ENCODE measurements around the gene CLPTM1. TPM values are rescaled to one million over a fixed set of nuclear protein-coding genes. Genes with fewer than 3 reads are reported as not detected.
A peak's percentile ranks its signal among the peaks of the same experiment; 100 is the strongest.
"Not testable (repeated sequence)": the region's sequence is repeated elsewhere in the genome, so short reads cannot be mapped to it uniquely, and the experiment has no call there.

Gene CLPTM1
- total RNA-seq, 4 donors from 2014 or later, result 65.4 to 117 (median 104) TPM

DNA sequence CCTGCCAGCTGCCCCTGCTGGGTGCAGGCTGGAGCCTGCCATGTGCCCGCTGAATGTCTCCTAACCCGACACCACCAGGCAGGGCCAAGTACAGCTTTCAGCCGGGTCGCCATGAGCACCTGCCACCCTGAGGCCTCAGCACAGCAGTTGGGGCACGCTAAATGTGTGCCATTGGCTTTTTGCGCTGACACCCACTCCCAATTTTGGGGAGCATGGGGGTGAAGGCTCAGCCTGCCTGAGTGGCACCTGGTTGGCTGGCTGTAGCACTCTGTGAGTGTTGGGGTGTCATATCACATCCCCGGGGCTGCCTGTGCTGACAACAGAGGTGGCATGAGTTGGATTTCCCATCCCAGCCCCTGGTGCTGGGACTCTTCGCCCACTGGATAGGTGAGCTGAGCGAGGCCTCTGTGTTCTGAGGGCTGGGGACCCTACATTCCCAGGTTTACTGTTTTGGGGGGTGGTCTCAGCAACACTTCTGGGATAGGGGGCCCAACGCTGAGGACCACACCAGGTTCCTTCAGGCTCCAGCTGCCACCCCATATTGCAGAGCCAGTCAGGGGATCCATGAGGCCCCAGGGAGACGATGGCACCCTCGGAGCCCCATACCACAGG is 38.9 kb downstream of the CLPTM1 start:
- Histone ChIP-seq H3K4me1 (no peaks in the 10 kb centered on the region), H3K4me3 (replicated peaks in 1 of 3) (no peak overlapping the region), H3K36me3 (peaks cover 17 to 20% of the 10 kb centered on the region in 2 donors), H3K27me3 (no peaks in the 10 kb centered on the region), H3K27ac (no peak overlapping the region), H3K9me3 (no peaks in the 10 kb centered on the region)
- intact Hi-C loops (cut with DNase I), result no loop called here
- no peak for TF ChIP-seq POLR2A (IDR thresholded peaks at IDR 0.05)
- TF ChIP-seq, protein P1, sequence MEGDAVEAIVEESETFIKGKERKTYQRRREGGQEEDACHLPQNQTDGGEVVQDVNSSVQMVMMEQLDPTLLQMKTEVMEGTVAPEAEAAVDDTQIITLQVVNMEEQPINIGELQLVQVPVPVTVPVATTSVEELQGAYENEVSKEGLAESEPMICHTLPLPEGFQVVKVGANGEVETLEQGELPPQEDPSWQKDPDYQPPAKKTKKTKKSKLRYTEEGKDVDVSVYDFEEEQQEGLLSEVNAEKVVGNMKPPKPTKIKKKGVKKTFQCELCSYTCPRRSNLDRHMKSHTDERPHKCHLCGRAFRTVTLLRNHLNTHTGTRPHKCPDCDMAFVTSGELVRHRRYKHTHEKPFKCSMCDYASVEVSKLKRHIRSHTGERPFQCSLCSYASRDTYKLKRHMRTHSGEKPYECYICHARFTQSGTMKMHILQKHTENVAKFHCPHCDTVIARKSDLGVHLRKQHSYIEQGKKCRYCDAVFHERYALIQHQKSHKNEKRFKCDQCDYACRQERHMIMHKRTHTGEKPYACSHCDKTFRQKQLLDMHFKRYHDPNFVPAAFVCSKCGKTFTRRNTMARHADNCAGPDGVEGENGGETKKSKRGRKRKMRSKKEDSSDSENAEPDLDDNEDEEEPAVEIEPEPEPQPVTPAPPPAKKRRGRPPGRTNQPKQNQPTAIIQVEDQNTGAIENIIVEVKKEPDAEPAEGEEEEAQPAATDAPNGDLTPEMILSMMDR (IDR thresholded peaks at IDR 0.05), result no peak
- DNase-seq, result no peak
- 97% methylated on average over 10 of the region's 12 CpGs; no CpG with 5 or more reads in 1 of the 2 donors for WGBS, 2 donors

DNA sequence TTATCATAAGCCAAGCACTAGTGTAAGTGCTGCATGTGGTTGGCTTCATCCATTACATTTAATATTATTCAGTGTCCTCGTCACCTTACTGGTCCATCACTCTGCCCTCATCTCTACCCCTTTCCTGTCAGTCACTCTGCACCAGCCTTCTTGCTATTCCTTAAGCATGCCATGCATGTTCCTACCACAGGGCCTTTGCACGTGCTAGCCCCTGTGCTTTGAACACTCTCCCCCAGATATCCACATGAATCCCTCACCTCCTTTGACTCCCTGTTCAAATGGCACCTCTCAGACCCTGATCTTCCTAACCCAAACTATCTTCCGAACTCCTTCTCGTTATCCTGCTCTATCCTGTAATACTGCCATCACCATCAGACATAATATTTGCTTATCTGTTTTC is 42.8 kb downstream of the CLPTM1 start:
- TF ChIP-seq POLR2A (IDR thresholded peaks at IDR 0.05), result no peak
- TF ChIP-seq, protein P1 (IDR thresholded peaks at IDR 0.05), result no peak
- H3K4me1 ChIP-seq, result peaks cover 4 to 8% of the 10 kb centered on the region in 2 donors
- WGBS, 2 donors, result 92 to 94% methylated on average over 4 of the region's 4 CpGs
- H3K27ac ChIP-seq, result no peak overlapping the region
- no peaks in the 10 kb centered on the region for H3K9me3 ChIP-seq
- no peak for DNase-seq
- H3K36me3 ChIP-seq, result no peaks in the 10 kb centered on the region
- no peaks in the 10 kb centered on the region for H3K27me3 ChIP-seq
- H3K4me3 ChIP-seq (replicated peaks in 1 of 3), result no peak overlapping the region
- intact Hi-C loops (cut with DNase I), result no loop called here

DNA sequence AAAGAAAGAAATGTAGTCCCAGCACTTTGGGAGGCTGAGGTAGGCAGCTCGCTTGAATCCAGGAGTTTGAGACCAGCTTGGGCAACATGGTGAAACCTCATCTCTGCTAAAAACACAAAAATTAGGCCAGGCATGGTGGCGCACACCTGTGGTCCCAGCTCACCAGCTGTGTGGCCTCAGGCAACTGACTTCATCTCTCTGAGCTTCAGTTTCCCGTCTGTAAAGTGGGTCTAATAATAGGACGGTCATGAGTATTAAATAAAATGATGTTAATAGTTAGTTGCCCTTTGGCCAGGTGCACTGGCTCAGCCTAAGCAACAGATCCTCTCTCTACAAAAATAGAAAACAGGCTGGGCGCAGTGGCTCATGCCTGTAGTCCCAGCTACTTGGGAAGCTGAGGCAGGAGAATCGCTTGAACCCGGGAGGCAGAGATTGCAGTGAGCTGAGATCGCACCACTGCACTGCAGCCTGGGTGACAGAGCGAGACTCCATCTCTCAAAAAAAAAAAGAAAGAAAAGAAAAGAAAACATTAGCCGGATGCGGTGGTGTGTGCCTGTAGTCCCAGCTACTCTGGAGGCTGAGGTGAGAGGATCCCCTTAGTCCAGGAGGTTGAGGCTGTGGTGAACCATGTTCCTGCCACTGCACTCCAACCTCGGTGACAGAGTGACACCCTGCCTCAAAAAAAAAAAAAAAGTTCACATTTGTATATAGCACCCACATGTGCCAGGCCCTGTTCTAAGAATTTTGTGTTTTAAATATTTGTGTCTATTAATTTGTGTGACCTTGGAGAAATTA is 44.1 kb downstream of the CLPTM1 start:
- DNase-seq; H3K27me3 ChIP-seq; H3K27ac ChIP-seq; H3K36me3 ChIP-seq; H3K4me3 ChIP-seq (replicated peaks in 1 of 3); H3K4me1 ChIP-seq; H3K9me3 ChIP-seq; intact Hi-C loops (cut with DNase I): not testable (repeated sequence)
- 69 to 74% methylated on average over 12 of the region's 12 CpGs for WGBS, 2 donors

DNA sequence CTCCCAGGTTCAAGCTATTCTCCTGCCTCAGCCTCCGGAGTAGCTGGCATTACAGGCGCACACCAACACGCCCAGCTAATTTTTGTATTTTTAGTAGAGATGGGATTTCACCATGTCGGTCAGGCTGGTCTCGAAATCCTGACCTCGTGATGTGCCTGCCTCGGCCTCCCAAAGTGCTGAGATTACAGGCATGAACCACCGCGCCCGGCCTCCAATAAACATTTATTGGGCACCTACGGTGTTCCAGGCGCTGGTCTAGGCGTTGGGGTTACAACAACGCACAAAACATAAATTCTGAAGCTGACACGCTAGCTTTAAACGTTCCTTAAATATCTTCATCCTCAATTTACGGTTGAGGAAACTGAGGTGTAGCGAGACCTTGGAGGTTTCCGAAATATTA is 45.5 kb downstream of the CLPTM1 start:
- DNase-seq; H3K27me3 ChIP-seq; H3K36me3 ChIP-seq; H3K9me3 ChIP-seq; intact Hi-C loops (cut with DNase I); H3K4me1 ChIP-seq: not testable (repeated sequence)
- Histone ChIP-seq H3K4me3 (replicated peaks in 1 of 3) (peak overlapping the region in 1 of 3 donors; percentile 74), H3K27ac (peak overlapping the region in 2 of 3 donors; percentile 6 to 61)
- WGBS, 2 donors, result 73 to 78% methylated on average over 19 of the region's 19 CpGs

DNA sequence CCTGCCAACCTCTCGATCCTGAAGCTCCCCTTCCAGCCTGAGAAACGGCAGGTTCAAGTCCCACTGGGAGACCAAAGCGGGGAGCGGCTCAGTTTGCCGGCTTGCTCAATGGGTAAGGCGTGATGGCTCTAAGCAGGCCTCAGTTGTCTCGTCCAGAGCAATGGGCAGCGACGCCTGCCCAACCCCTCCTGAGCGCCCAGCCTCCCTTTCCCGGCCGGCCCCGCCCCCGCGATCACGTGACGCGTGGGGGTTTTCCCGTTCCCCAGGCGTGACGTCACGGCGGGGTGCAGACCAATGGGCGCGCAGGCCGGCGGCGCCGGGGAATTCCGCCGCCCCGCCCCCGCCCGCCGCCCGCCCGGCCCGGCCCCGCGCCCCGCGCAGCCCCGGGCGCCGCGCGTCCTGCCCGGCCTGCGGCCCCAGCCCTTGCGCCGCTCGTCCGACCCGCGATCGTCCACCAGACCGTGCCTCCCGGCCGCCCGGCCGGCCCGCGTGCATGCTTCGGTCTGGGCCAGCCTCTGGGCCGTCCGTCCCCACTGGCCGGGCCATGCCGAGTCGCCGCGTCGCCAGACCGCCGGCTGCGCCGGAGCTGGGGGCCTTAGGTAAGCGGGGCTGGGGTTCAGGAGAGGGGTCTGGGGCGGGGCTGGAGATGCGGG is 46.0 kb downstream of the CLPTM1 start, which contains the start of gene RELB:
Gene RELB, plus strand, starts transcription at position 378 of the 653 bp plus-strand sequence. Its CDS starts 116 bp downstream, at position 494.
- DNase-seq, result peak; percentile 94
- no peaks in the 10 kb centered on the region for H3K9me3 ChIP-seq
- H3K4me3 ChIP-seq (replicated peaks in 1 of 3), result peak within 1 kb of the TSS; percentile 43 to 93 (median 74)
- TF ChIP-seq POLR2A (IDR thresholded peaks at IDR 0.05), result no peak
- H3K4me1 ChIP-seq, result peaks cover 4 to 8% of the 10 kb centered on the region in 2 donors
- H3K27ac ChIP-seq, result peak within 1 kb of the TSS; percentile 94 to 98 (median 97)
- 5% methylated on average over 17 to 19 of the region's 79 CpGs for WGBS, 2 donors
- intact Hi-C loops (cut with DNase I), result no loop called here
- no peaks in the 10 kb centered on the region for H3K27me3 ChIP-seq
- no peaks in the 10 kb centered on the region for H3K36me3 ChIP-seq

DNA sequence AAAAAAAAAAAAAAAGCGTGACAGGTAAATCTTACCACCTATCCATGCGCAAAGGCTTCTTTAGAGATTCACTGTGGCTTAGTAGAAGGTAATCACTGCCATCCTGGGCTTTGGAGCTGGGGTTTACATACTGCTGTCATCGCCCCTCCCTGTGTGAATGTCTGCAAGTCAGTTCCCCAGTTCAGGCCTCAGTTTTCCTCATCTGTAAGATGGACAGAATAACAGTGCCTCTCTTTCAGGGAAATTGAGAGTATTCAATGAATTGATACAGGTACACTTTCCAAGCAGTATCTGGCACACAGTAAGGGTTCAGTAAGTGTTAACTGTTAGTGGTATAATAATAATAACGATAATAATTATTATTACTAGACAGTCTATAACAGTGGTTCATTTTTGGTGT is 48.3 kb downstream of the CLPTM1 start:
- WGBS, 2 donors, result 92 to 95% methylated on average over 4 of the region's 4 CpGs
- no peak overlapping the region for H3K27ac ChIP-seq
- TF ChIP-seq, protein P1 (IDR thresholded peaks at IDR 0.05), result no peak
- intact Hi-C loops (cut with DNase I), result no loop called here
- H3K4me3 ChIP-seq (replicated peaks in 1 of 3), result no peak overlapping the region
- DNase-seq, result no peak
- H3K9me3 ChIP-seq, result no peaks in the 10 kb centered on the region
- H3K4me1 ChIP-seq, result peaks cover 4 to 8% of the 10 kb centered on the region in 2 donors
- H3K36me3 ChIP-seq, result no peaks in the 10 kb centered on the region
- H3K27me3 ChIP-seq, result no peaks in the 10 kb centered on the region
